Posterior cingulate gyrus (tissue), 11 donors: Measurements from ENCODE around the gene ZC3H8.
A peak's percentile ranks its signal among the peaks of the same experiment; 100 is the strongest.
"Not testable (repeated sequence)": the region's sequence is repeated elsewhere in the genome, so short reads cannot be mapped to it uniquely, and the experiment has no call there.

ENCODE experiments used
- DNase-seq, 10 donors: peaks; one replicate each; pipeline versions ENCODE4 v3.0.0 to v3.0.0-alpha.2; 2020 to 2021; ENCODE audit warnings: mixed read lengths in 3 of 10
- intact Hi-C: fragments of 100-400 bp; cut with DNase I; formaldehyde crosslinking; loops from one replicate; pipeline ENCODE4 v1.15.1; 2023

ZC3H8 gene

GRCh38 chr2:112262876-112263275 lies 8.0 kb upstream of the ZC3H8 start:
- DNase-seq, result no peak
- intact Hi-C loops, result no loop called here

GRCh38 chr2:112260295-112260625 lies 5.4 kb upstream of the ZC3H8 start:
- intact Hi-C loops, result no loop called here
- no peak for DNase-seq

GRCh38 chr2:112259509-112260294 lies 4.9 kb upstream of the ZC3H8 start:
- intact Hi-C loops, result loop anchor here (2.0 to 5.0 kb wide), 2 partner anchors 13 to 323 kb away; partner anchors contain the start of gene CHCHD5
- DNase-seq, result peak; percentile 51 to 95 (median 76)

GRCh38 chr2:112257575-112257974 lies 2.7 kb upstream of the ZC3H8 start:
- intact Hi-C loops, result loop anchor here (5.0 kb wide), 1 partner anchor 325 kb away; the partner anchor contains the start of gene CHCHD5
- peak in 2 of 10 donors; percentile 41 to 57 for DNase-seq

- DNase-seq, result no peak
- intact Hi-C loops, result loop anchor here (5.0 kb wide), 1 partner anchor 326 kb away; the partner anchor contains the start of gene CHCHD5
These were observed 1.8 kb upstream of the ZC3H8 start for GRCh38 chr2:112256654-112257053.

GRCh38 chr2:112255875-112256274 lies 1.0 kb upstream of the ZC3H8 start:
- intact Hi-C loops, result loop anchor here (5.0 kb wide), 1 partner anchor 326 kb away; the partner anchor contains the start of gene CHCHD5
- DNase-seq, result no peak

GRCh38 chr2:112253261-112253815 lies 1.5 kb downstream of the ZC3H8 start:
- no peak for DNase-seq
- intact Hi-C loops, result loop anchor here (5.0 kb wide), 1 partner anchor 201 kb away; no protein-coding TSS in a partner anchor

- intact Hi-C loops, result loop anchor here (5.0 kb wide), 1 partner anchor 199 kb away; no protein-coding TSS in a partner anchor
- no peak for DNase-seq
These were observed 3.6 kb downstream of the ZC3H8 start for GRCh38 chr2:112251271-112251670.

- intact Hi-C loops, result no loop called here
- DNase-seq, result no peak
These were observed 10.0 kb downstream of the ZC3H8 start for GRCh38 chr2:112244854-112245253.

GRCh38 chr2:112243233-112243632 lies 11.6 kb downstream of the ZC3H8 start:
- intact Hi-C loops, result no loop called here
- no peak for DNase-seq

GRCh38 chr2:112242384-112242783 lies 12.5 kb downstream of the ZC3H8 start:
- intact Hi-C loops, result no loop called here

GRCh38 chr2:112239862-112240261 lies 15.0 kb downstream of the ZC3H8 start:
- no peak for DNase-seq
- intact Hi-C loops, result no loop called here

More at GRCh38 chr2:112242384-112242783, 12.5 kb downstream of the ZC3H8 start:
- no peak for DNase-seq

GRCh38 chr2:112230371-112230770 lies 24.5 kb downstream of the ZC3H8 start:
- intact Hi-C loops, result no loop called here
- DNase-seq, result no peak

- DNase-seq, result no peak
- intact Hi-C loops, result no loop called here
These were observed 25.5 kb downstream of the ZC3H8 start for GRCh38 chr2:112229348-112229747.

GRCh38 chr2:112220831-112221230 lies 34.0 kb downstream of the ZC3H8 start:
- no peak for DNase-seq
- intact Hi-C loops, result no loop called here

GRCh38 chr2:112220186-112220585 lies 34.7 kb downstream of the ZC3H8 start:
- intact Hi-C loops, result no loop called here

GRCh38 chr2:112217854-112218253 lies 37.0 kb downstream of the ZC3H8 start:
- intact Hi-C loops, result no loop called here
- DNase-seq, result peak in 1 of 10 donors; percentile 24

More at GRCh38 chr2:112220186-112220585, 34.7 kb downstream of the ZC3H8 start:
- no peak for DNase-seq

- DNase-seq, result no peak
- intact Hi-C loops, result no loop called here
These were observed 38.7 kb downstream of the ZC3H8 start for GRCh38 chr2:112216167-112216566.

- intact Hi-C loops, result not testable (repeated sequence)
- DNase-seq, result peak in 1 of 10 donors; percentile 35
These were observed 46.9 kb downstream of the ZC3H8 start for GRCh38 chr2:112207905-112208304.

- intact Hi-C loops, result no loop called here
- DNase-seq, result no peak
These were observed 50.4 kb downstream of the ZC3H8 start for GRCh38 chr2:112204411-112204810.

GRCh38 chr2:112201696-112202430 lies 53.0 kb downstream of the ZC3H8 start:
- DNase-seq, result no peak
- intact Hi-C loops, result no loop called here
